Peyer's patch (tissue), 4 donors: ENCODE measurements around the gene TSPAN3.

Experiments
- CTCF ChIP-seq, 6 experiments: fragments of 450-650 bp in 4 of 6; fragments of 200-600 bp in 2 of 6; sonication (generic) in 1 of 6; IDR thresholded peaks; one replicate each; pipeline ENCODE4 v1.5.1; 2017 to 2019; ENCODE audit warnings: antibody characterized with exemption in 6 of 6, mild to moderate bottlenecking in 3 of 6, moderate library complexity in 1 of 6
- POLR2A ChIP-seq, 2 donors: fragments of 450-650 bp; IDR thresholded peaks; one replicate each; pipeline ENCODE4 v1.5.1; 2017; ENCODE audit warnings: antibody characterized with exemption in 2 of 2, mild to moderate bottlenecking in 2 of 2, moderate library complexity in 2 of 2

DNA sequence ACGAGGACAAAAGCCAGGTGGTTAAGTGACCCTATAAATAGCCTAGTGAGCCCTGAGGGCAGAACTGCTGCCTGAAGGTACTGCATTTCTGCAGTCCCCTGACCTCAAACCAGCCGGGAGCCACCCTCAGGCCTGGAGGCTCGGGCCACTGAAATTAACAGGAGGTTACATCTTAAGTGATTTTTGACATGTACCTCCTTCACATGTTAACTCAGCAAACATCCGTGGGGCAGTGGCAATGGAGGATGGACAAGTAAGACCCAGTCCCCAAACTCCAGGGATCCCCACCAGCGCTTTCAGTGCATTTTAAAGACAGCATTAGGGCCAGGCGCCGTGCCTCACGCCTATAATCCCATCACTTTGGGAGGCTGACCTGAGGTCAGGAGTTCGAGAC lies 49.8 kb downstream of the TSPAN3 start:
- TF ChIP-seq CTCF (IDR thresholded peaks at IDR 0.05) = no peak
- TF ChIP-seq POLR2A (IDR thresholded peaks at IDR 0.05) = no peak
